NCI-H226 (cell line): ENCODE results near the gene MCU.

ENCODE experiments used
- DNase-seq: peaks from one replicate; pipeline ENCODE4 v3.0.0-alpha.2; 2015

Gene MCU

DNA sequence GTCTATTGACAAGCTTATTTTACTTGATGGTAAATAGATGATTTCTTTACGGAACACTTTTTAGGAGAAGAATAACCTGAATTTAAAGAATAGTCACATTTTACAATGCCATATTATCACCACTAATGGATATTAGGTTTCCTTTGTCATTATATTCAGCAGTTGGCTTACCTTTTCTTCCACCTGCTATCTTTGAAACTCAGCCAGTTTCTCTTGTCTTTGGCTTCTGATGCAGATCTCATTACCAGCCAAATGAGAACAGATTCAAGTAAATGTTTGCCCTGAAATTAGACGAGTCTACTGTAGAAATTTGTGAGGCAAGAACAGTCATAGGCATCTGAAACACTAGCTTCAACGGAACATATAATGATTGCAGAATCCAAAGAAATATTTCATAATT is 116.1 kb downstream of the MCU start:
- no peak for DNase-seq

DNA sequence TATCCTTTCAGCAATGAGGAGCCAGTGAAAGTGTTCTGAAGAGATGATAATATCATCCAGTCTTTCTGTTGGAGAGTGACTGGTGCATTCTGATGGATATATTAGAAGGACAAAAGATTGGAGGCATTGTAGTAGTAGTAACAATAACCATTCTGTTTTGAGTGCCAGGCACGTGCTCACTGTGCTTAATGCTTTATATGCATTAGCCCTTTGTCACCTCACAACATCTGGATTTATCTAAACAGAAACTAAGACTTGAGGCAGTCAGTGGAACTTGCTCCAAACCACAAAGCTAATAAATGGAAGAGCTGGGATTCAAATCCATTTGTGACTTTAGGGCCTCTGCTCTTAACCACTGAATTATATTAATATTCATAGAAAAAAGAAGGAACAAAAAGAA is 117.1 kb downstream of the MCU start:
- DNase-seq = no peak

DNA sequence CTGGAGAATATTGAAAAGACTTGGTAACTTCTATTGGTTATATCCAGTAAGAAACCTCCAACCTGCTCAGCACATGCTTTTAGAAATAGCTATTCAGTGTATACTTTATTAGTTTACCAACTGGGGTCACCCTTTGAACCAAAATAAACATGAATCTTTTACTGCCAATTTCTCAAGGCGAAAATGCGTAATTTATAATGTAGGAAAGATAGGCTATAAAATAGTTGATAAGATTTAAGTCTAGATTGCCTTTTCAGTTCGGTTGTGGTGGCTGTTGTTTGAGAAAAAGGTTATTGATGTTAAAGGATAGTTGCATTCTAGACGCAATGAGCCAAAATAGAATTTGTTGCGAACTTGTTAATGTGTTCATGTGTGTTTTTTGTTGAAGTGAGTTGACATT is 119.0 kb downstream of the MCU start:
- no peak for DNase-seq

DNA sequence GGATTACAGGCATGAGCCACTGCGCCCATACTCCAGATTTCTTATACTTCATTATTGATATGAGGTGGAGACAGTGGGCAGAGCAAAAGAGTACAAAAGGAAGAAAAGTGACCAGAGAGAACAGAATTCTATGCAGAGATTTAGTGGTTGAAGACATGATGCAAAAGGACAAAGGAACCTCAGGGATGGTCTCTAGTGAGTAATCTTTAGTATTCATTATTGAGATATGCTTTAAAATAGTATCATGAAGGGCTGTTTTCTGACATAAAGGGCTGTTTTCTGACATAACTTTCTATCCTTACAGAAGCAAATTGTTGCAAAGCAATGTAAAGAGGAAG is 120.4 kb downstream of the MCU start:
- no peak for DNase-seq

DNA sequence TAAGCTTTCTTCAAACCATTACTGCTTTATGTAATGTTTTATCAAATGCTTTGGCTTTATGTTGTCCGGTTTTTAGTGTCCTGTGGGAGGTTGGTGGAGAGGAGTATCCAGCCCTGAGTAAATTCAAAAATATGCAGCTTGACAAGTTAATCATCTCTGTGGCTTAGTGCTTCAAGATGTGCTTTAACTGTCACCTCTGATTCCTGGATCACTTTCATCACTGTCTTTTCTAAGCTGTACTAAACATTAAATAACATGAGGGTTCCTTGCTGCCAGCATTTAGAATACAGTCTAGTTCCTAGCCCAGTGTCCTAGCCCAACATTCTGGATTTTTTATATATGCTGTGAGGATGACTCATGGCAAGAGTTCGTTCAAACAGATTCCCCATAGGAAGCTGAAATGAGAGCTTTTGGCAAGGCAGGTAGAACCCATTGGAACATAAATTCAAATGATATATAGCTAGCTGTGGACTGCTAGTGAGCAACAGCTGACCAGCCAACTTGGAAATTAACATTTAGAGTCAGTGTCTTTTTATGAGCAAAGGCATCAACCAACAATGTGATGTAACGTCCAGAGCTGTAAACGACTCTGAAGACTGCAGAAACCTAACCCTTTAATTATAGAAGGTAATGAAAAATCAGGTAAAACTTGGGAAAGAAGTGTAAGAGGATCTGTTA is 120.9 kb downstream of the MCU start:
- DNase-seq = peak; percentile 82

DNA sequence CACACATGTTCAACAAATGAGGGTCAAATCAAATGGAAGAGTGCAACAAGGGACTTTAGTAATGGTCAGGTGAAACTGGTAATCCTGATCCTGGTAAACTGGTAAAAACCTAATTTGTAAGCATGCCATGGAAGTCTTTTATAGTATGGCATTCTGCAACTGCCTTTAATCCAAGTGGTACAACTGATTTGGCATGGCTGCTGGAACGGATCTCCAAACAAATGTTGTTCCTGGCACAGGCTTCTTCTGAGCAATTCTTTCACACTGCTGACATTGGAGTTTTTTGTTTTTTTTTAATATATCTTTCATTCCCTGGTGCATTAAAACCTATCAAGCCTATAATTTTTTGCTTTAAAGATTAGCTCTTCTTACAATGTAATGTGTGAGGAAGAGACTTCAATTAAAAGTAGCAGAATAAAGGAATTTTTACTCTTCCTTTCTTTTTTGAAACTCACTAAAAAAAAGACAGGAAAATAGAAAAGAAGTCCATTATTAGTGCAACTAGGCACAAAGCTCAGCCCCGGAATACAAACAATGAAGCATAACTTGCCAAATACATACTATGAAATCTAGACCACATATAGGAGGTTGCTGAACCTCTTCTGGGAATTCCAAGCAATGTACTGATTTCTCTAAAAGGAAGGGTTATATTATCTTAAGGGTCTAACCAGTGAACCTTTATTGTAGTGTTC is 122.3 kb downstream of the MCU start:
- no peak for DNase-seq

DNA sequence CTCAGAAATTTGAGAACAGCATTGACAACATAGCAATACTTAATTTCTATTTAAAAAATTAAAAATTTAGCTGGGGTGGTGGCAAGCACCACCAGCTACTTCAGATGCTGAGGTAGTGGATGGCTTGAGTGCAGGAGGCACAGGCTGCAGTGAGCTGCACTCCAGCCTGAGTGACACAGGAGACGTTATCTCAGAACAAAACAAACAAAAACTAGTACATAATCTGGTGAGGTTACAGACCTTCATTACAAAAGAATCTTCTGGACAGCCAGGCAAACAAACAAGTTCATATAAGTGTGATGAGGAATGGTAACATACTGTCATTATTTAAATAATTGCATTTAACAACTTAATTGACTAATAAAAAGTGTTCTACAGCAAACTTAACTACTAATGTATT is 124.6 kb downstream of the MCU start:
- no peak for DNase-seq

DNA sequence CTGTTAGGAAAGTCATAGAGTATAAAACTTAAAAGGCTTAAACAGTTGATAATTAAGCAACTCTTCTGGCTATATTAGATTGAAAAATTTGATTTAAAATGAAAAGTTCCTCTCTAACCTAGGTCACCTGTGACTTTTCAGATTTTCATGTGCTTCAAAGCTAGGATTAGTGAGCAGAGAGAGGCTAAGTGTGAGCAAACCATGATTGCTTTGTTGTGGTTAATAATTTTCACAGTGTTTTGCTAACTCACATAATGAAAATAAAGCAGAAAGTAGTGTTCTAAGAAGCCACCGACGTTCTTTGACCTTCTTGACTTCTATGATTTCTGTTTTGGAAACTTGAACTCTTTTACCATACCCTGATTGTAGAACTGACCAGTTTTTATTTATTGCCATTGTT is 126.1 kb downstream of the MCU start:
- no peak for DNase-seq

DNA sequence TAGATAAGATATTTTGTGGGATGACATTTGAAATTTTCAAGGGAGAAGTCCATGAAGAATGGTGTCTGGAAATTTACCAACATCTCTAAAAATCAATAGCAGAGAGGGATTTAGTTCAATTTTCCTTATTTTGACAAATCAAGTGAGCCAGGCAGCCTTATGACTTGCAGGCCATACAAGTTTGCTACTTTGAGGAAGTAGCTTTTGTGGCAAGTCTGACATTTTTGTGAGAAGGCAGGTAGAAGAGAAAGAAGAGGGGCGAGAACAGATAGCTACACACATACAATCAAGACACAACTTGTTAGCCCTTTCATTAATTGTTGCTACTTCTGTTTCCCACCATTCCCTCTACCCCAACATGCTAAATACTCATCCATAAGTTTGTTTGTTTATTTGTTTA is 127.1 kb downstream of the MCU start:
- no peak for DNase-seq

DNA sequence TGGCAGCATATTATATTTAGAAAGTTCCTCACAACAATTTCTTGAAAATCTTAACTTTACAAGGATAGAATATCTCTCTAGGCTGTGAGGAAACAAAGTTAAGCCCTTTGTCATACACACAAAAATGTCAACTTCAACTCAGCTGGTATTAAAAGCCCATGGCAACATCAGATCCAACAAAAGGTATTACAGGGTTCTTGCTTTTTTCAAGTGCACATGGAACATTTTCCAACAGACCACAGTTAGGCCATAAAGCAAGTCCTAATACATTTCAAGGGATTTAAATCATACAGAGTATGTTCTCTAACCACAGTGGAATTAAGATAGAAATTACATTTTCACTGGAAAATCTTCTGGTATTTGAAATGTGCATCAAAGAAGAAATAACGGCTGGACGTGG is 129.7 kb downstream of the MCU start:
- DNase-seq = no peak

DNA sequence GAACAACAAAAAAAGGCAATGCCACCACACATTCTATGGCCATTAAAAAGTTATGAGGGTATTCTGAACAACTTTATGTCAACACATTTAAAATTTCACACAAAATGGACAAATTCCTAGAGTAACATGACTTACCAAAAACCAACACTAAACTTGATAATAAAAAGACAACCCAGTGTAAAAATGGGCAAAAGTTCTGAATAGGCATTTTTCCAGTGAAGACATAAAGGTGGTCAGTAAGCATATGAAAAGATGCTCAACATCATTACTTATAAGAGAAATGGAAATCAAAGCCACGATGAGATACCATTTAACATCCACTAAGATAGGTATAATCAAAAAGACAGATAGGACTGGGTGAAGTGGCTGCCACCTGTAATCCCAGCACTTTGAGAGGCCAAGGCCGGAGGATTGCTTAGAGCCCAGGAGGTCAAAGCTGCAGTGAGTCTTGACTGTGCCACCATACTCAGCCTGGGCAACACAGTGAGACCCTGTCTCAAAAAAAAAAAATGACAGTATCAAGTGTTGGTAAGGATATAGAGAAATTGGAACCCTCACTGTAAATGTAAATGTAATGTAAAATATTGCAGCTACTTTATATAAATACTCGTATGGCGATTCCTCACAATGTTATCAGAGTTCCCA is 130.5 kb downstream of the MCU start:
- DNase-seq = no peak

DNA sequence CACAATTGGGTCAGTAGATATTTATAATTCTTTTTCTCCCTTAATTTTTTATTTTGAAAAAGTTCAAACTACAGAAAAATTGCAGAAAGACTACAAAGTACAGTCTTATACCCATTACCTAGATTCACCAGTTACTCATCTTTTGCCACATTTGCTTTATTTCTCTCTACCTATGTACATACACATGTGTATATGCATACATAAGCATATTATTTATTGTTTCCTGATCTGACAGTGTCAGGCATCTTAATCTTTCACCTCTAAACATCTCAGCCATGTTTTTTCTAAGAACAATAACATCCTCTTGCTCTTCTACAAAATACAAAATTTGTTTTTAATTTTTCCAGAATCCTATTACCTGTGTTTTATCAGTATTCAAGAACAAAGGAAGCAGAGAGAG is 133.2 kb downstream of the MCU start:
- no peak for DNase-seq

DNA sequence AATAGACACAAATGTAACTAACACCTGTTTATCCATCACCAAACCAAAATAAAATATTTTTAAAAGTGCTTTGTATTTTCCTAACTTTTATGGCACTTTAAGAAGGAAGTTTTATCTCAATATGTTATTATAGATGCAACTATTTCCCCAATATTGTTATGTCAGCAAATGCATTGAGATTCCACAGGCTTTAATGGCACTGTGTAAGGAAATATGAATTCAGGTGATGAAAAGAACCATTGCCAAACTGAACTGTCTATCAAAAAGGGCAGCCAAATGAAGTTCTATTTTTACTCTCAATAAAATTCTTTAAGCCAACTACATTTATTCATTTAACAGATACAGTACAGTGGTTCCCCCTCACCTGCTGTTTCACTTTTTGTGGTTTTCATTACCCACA is 134.4 kb downstream of the MCU start:
- DNase-seq = no peak

DNA sequence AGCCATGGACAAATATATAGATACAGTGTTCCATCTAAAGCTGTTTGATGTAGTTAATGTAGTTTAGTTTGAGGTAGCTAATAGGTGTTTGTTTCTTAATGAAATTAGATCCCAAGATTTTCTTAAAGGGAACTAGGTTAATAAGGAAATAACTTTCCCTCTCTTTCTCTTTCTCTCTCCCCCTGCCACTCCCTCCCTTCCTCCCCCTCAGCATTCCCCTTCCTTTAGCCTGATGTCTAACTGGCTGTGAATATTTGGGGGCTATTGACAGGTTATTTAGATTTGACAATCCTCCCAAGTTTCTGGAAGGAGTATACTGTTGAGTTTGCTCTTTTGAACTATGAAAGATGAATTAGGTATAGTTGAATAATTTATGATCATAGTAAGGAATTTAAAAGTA is 136.4 kb downstream of the MCU start:
- no peak for DNase-seq

DNA sequence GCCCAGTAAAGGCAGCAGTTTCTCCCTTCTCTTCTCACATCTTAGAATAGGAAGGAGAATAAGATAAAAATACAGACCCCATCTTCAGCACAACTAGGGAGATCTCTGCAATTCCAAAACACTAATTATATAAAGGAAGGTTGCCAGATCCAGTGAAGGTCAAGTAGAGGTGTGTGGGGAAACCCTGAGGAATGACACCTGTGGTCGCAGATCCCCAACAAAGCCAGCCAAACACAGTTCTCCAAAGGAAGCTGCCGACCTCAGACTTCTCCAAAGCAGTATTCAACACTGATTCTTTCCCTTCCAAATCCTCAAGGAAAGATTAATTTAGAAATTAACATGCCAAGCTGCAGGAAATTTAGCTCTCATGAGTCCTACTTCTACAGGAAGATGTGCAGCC is 138.7 kb downstream of the MCU start:
- DNase-seq = no peak

DNA sequence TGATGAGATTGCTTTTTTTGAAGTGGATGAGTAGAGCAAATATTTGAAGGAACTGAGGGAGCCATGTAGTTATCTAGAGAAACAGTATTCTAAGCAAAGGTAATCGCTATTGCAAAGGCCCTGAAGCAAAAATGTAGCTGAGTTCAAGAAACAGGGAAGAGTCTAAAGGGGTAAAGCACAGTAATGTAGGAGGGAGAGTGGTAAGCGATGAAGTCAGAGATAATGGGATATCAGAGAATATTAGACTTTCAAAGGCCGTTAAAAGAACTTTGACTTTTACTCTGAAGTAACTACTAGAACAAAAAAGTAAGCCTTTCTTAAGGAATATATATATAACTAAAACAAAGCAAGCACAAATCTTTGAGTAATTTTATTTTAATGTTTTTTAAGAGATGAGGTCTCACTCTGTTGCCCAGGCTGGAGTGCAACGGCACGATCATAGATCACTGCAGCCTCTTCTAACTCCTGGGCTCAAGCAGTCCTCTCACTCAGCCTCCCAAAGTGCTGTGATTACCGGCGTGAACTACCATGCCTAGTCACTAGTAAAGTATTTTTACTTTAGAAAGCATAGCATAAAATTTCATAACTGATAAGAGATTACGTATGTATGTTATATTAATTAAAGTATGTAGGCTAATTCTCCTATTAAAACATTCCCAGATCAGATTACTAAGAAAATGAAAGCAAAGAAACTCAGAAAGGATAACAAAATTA is 139.9 kb downstream of the MCU start:
- peak; percentile 21 for DNase-seq

DNA sequence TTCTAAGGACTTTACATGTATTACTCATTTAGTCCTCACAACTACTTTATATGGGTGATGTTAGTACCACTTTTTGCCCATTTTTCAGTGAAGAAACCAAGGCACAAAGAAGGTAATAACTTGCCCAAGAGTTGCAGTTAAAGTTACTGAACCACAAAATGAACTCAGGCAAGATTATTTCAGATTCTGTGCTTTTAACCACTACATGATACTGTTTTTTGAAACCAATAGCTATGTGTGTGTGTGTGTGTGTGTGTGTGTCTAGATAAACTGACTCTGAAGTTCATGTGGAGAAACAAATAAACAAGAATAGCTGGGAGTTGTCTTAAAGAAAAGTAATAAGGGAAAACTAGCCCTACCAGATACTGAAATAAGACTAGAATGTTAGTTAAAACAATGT is 140.8 kb downstream of the MCU start:
- DNase-seq = no peak

DNA sequence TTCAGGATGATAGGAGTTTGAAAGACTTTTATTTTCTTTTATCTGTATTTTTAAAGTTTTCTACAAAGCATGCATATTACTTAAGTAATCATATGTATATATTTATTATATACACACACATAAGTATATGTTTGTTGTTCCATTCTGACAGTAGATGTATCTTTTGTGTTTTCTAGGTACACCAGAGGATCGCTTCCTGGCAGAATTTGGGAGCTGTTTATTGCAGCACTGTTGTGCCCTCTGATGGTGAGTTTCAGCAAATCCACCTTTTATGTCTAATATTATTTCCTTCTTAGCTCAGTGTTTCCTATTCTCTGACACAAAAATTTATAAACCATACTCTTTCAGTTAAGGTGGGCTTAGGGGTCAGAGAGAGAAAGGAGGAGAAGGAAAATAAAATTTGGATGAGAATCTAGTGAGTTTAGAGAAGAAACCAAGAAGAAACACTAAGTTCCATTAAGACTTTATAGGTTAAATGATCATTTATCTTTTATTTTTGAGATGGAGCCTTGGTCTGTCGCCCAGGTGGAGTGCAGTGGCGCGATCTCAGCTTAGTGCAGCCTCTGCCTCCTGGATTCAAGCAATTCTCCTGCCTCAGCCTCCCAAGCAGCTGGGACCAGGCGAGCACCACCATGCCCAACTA is 142.4 kb downstream of the MCU start:
- DNase-seq = peak; percentile 29

DNA sequence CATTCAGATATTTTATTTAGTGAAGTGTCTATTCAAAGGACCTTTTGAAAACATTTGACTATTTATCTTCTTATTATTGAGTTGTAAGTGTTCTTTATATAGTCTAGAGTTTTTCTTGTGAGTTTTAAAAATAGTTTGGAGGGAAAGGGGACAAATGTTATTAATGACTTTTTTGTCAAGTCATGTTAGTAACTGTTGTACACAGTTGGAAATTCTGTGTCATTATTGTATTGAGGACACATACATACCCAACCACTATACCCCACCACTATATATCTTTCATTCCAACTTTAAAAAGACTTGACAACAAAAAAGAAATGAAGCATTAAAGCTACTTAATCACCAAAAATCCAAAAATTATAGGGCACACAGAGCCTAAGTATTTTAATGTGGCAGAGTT is 148.4 kb downstream of the MCU start:
- DNase-seq = no peak

DNA sequence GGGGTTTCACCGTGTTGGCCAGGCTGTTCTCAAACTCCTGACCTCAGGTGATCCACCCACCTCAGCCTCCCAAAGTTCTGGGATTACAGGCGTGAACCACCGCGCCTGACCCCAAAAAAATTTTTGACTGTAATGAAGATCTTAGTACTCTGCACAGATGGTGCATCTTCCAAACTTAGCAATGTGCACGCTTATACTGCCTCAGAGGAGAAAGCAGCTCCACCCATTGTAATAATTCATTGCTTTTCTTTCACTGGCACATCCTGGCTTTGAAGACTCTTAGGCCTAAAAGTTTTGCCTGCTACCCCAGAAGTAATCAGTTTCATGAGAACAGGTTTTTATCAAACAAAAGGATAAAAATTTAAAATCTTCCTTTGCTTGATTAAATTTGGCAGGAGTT is 149.5 kb downstream of the MCU start:
- no peak for DNase-seq

DNA sequence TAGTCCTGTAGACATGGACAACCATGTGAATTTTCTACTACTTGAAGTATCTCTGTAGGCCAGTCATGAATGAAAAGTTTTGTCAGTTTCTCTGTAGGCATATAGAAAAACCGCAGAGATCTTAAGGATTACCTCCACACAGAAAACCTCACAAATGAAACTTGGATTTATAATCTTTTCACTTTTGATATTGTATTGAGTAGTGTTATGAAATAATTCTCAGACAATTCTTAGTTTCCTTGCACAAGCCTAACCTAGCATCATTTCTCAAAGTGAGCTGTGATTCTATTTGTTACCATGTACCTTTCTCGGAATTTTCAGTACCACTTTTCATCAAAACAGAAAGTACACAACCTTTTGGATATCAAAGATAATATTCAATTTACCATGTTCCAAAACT is 150.2 kb downstream of the MCU start:
- no peak for DNase-seq

DNA sequence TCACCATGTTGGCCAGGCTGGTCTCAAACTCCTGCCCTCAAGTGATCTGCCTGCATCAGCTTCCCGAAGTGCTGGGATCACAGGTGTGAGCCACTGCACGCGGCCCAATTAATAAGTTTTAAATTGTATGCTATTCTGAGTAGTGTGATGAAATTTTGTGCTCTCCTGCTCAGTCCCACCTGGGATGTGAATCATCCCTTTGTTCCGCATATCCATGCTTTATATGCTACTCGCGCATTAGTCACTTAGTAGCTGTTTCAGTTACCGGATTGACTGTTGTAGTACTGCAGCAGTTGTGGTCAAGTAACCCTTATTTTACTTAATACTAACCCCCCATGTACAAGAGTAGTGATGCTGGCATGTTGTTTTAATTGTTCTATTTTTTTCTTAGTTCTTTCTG is 154.3 kb downstream of the MCU start:
- peak; percentile 80 for DNase-seq

DNA sequence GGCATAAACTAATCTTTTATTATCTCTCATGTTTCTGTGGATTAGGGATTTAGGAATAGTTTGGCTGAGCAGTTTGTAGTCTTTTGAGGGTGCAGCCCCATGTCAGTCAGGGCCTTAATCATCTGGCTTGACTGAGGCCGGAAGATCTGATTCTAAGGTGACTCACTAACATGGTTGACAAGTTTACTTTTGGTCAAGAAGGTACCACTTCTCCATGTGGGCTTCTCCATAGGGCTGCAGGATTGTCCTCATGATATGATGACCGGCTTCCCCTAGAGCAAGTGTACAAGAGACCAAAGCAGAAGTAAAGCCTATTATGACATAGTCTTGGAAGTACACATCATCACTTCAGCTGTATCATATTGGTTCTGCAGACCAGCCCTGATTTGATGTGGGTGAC is 155.7 kb downstream of the MCU start:
- no peak for DNase-seq

DNA sequence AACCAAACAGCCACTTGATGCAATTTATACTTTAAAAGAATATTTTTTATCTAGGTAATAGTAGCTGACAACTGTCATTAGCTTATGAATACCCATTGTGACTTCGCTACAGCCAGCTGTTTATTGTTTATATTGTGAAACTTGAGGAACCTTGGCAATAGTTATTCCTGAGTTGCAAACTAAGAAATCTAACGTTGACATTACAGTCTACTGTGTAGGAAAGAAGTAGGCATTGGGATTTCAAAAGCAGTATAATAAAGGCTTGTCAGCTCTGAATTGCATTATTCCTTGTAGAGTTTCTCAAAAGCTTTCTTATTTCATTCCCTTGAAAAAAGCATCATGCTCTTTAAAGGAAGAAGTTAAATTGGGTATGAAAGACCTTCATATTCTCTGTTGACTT is 158.9 kb downstream of the MCU start:
- no peak for DNase-seq
